Measurements from ENCODE around the gene NFE2L1.
A peak's percentile ranks its signal among the peaks of the same experiment; 100 is the strongest.

NFE2L1 gene

DNA sequence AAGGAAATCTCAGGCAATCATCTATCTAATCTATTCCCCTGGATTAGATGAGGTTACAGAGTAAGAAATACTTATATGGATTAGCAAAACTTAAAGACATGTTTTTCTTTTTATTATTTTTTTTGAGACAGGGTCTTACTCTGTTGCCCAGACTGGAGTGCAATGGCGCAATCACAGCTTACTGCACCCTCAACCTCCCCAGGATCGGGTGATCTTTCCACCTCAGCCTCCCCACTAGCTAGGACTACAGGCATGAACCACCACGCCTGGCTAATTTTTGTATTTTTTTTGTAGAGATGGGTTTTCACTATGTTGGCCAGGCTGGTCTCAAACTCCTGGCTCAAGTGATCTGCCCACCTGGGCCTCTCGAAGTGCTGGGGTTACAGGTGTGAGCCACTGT lies 3.3 kb upstream of the NFE2L1 start:
- no peak overlapping the region for H3K9ac ChIP-seq
- peaks cover 9% of the 10 kb centered on the region for H3K4me1 ChIP-seq
- no peak overlapping the region for H3K4me2 ChIP-seq (ENCODE audit: low read length)
- H3K4me3 ChIP-seq (ENCODE audit: low read depth, low read length), result no peak overlapping the region
- no peak overlapping the region for H3K27ac ChIP-seq
- no peaks in the 10 kb centered on the region for H3K27me3 ChIP-seq (ENCODE audit: control insufficient read depth, insufficient read depth, low read length)
- H3K36me3 ChIP-seq (ENCODE audit: control insufficient read depth, insufficient read depth, low read length), result no peaks in the 10 kb centered on the region
- no peaks in the 10 kb centered on the region for H3K9me3 ChIP-seq (ENCODE audit: control insufficient read depth, low read length)
- H3K79me2 ChIP-seq, result peaks cover 4% of the 10 kb centered on the region
- no peak overlapping the region for H2AFZ ChIP-seq
- TF ChIP-seq, protein P1, sequence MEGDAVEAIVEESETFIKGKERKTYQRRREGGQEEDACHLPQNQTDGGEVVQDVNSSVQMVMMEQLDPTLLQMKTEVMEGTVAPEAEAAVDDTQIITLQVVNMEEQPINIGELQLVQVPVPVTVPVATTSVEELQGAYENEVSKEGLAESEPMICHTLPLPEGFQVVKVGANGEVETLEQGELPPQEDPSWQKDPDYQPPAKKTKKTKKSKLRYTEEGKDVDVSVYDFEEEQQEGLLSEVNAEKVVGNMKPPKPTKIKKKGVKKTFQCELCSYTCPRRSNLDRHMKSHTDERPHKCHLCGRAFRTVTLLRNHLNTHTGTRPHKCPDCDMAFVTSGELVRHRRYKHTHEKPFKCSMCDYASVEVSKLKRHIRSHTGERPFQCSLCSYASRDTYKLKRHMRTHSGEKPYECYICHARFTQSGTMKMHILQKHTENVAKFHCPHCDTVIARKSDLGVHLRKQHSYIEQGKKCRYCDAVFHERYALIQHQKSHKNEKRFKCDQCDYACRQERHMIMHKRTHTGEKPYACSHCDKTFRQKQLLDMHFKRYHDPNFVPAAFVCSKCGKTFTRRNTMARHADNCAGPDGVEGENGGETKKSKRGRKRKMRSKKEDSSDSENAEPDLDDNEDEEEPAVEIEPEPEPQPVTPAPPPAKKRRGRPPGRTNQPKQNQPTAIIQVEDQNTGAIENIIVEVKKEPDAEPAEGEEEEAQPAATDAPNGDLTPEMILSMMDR (IDR thresholded peaks at IDR 0.05), result no peak

DNA sequence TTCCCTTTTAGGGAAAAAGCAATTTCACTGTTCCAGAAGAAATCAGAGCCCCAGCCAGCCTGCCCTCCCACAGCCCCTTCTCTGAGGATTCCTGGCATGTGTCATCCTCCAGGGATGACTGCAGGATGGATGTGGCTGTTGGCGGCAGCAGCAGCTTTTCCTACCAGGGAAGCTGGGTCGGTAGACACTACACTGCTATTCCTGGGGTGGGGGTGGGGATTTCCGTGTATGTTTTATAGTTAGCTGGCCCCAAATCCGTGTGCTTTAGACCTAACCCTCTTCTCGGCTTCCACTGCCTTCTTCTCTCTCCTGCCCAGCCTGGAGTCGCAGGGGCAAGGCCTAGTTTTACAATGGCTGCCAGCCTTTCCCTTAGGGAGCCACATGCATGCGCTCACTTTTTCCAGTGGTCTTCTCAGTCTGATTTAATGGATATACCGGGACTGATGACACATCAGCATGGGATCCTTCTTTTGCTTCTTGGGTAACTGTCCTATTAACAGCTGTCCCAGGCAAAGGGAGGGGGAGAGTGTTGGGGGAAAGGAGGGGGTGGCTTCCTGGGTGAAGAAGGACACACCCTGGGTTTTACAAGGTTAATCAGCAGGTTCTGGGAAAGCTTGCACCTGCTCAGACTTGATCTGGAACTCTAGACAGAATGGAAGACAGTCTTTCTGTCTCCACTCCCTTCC lies 2.7 kb upstream of the NFE2L1 start:
- no peaks in the 10 kb centered on the region for H3K27me3 ChIP-seq (ENCODE audit: control insufficient read depth, insufficient read depth, low read length)
- peaks cover 9% of the 10 kb centered on the region for H3K4me1 ChIP-seq
- H3K4me2 ChIP-seq (ENCODE audit: low read length), result no peak overlapping the region
- no peak overlapping the region for H3K27ac ChIP-seq
- TF ChIP-seq, protein P1 (IDR thresholded peaks at IDR 0.05), result no peak
- no peak overlapping the region for H3K9ac ChIP-seq
- no peak overlapping the region for H2AFZ ChIP-seq
- no peaks in the 10 kb centered on the region for H3K9me3 ChIP-seq (ENCODE audit: control insufficient read depth, low read length)
- H3K4me3 ChIP-seq (ENCODE audit: low read depth, low read length), result no peak overlapping the region
- peaks cover 7% of the 10 kb centered on the region for H3K79me2 ChIP-seq
- H3K36me3 ChIP-seq (ENCODE audit: control insufficient read depth, insufficient read depth, low read length), result no peaks in the 10 kb centered on the region

DNA sequence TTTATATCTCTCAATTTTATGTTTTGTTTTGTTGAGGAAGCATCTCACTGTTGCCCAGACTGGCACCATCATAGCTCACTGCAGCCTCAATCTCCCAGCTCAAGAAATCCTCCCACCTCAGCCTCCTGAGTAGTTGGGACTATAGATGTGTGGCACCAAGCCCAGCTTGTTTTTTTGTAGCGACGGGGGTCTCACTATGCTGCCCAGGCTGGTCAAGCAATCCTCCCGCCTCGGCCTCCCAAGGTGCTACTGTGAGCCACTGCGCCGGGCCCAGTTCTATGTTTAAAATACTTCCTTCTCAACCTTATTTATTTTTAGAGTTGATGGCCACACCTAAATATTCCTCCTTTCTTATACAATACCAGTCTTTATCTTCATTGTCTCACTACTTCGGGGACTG lies 1.9 kb upstream of the NFE2L1 start:
- Histone ChIP-seq H2AFZ (no peak overlapping the region), H3K79me2 (peaks cover 10% of the 10 kb centered on the region), H3K9me3 (ENCODE audit: control insufficient read depth, low read length) (no peaks in the 10 kb centered on the region), H3K9ac (no peak overlapping the region), H3K36me3 (ENCODE audit: control insufficient read depth, insufficient read depth, low read length) (no peaks in the 10 kb centered on the region), H3K4me3 (ENCODE audit: low read depth, low read length) (no peak overlapping the region), H3K4me1 (peaks cover 15% of the 10 kb centered on the region), H3K27ac (no peak overlapping the region), H3K27me3 (ENCODE audit: control insufficient read depth, insufficient read depth, low read length) (no peaks in the 10 kb centered on the region), H3K4me2 (ENCODE audit: low read length) (no peak overlapping the region)
- TF ChIP-seq, protein P1 (IDR thresholded peaks at IDR 0.05), result no peak

DNA sequence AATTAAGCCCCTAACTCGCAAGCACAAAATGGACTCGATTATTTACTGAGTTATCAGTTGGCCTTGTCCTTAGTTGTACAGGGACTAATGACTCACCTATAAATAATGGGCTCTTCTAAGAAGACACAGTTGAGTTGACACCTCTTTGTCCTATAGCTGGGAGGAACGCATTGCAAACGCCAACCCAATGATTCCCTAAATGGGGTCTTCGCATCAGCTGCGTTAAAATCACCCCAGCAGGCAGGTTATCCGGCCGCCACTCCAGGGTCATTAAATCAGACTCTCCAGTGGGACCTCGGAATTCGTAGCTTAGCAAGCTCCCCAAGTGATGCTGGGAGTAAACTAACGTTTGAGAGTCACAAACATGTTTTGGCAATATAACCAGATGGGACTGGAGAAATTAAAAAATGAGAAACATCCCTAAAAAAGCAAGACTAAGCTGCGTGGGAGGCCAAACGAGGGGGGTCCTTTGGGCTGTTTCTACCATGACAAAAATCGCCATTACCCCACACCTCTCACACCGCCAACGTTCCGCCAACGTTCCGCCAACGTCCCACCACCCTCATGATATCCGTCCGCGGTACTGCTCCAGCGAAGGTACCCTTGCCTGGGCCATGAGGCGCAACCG lies 932 bp upstream of the NFE2L1 start:
- Histone ChIP-seq H3K79me2 (peaks cover 15% of the 10 kb centered on the region), H3K27ac (peak overlapping the region; percentile 99), H3K9ac (peak overlapping the region; percentile 57), H3K36me3 (ENCODE audit: control insufficient read depth, insufficient read depth, low read length) (no peaks in the 10 kb centered on the region), H3K9me3 (ENCODE audit: control insufficient read depth, low read length) (no peaks in the 10 kb centered on the region), H3K4me2 (ENCODE audit: low read length) (peak overlapping the region; percentile 95), H3K4me1 (peaks cover 21% of the 10 kb centered on the region), H3K27me3 (ENCODE audit: control insufficient read depth, insufficient read depth, low read length) (no peaks in the 10 kb centered on the region), H2AFZ (peak overlapping the region; percentile 97), H3K4me3 (ENCODE audit: low read depth, low read length) (peak overlapping the region; percentile 93)
- TF ChIP-seq, protein P1 (IDR thresholded peaks at IDR 0.05), result no peak
